ENCODE measurements around the gene EEPD1.

DNA sequence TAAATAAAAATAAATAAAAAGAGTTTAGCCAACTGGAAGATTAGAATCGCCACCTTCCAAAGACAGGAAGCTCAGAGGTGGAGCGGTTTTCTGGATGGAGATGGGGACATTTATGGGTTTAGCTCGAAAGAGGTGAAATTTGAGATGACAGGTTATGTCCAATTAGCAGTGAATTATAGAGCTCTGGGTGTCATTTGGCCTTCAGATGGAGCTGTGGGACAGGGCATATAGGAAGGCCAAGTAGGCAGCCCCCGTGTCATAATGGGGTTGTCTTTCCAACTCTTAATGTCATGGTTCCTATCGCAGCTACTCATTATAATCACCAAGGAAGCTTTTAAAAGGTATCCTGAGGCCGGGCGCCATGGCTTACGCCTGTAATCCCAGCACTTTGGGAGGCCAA lies 21.0 kb upstream of the EEPD1 start:
- TF ChIP-seq, protein P1, sequence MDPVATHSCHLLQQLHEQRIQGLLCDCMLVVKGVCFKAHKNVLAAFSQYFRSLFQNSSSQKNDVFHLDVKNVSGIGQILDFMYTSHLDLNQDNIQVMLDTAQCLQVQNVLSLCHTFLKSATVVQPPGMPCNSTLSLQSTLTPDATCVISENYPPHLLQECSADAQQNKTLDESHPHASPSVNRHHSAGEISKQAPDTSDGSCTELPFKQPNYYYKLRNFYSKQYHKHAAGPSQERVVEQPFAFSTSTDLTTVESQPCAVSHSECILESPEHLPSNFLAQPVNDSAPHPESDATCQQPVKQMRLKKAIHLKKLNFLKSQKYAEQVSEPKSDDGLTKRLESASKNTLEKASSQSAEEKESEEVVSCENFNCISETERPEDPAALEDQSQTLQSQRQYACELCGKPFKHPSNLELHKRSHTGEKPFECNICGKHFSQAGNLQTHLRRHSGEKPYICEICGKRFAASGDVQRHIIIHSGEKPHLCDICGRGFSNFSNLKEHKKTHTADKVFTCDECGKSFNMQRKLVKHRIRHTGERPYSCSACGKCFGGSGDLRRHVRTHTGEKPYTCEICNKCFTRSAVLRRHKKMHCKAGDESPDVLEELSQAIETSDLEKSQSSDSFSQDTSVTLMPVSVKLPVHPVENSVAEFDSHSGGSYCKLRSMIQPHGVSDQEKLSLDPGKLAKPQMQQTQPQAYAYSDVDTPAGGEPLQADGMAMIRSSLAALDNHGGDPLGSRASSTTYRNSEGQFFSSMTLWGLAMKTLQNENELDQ (tag by site-specific recombination; IDR thresholded peaks at IDR 0.05; ENCODE audit: low read depth): no peak
- TF ChIP-seq ZBTB20 (tag by site-specific recombination; IDR thresholded peaks at IDR 0.05) (no peak), ZNF184 (tag by site-specific recombination; IDR thresholded peaks at IDR 0.05) (no peak), ZNF324 (tag by site-specific recombination; IDR thresholded peaks at IDR 0.05) (no peak), ZBTB21 (tag by site-specific recombination; IDR thresholded peaks at IDR 0.05) (no peak)
- TF ChIP-seq, protein P2, sequence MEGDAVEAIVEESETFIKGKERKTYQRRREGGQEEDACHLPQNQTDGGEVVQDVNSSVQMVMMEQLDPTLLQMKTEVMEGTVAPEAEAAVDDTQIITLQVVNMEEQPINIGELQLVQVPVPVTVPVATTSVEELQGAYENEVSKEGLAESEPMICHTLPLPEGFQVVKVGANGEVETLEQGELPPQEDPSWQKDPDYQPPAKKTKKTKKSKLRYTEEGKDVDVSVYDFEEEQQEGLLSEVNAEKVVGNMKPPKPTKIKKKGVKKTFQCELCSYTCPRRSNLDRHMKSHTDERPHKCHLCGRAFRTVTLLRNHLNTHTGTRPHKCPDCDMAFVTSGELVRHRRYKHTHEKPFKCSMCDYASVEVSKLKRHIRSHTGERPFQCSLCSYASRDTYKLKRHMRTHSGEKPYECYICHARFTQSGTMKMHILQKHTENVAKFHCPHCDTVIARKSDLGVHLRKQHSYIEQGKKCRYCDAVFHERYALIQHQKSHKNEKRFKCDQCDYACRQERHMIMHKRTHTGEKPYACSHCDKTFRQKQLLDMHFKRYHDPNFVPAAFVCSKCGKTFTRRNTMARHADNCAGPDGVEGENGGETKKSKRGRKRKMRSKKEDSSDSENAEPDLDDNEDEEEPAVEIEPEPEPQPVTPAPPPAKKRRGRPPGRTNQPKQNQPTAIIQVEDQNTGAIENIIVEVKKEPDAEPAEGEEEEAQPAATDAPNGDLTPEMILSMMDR (tag by site-specific recombination; IDR thresholded peaks at IDR 0.05): no peak
- TF ChIP-seq, protein P3, sequence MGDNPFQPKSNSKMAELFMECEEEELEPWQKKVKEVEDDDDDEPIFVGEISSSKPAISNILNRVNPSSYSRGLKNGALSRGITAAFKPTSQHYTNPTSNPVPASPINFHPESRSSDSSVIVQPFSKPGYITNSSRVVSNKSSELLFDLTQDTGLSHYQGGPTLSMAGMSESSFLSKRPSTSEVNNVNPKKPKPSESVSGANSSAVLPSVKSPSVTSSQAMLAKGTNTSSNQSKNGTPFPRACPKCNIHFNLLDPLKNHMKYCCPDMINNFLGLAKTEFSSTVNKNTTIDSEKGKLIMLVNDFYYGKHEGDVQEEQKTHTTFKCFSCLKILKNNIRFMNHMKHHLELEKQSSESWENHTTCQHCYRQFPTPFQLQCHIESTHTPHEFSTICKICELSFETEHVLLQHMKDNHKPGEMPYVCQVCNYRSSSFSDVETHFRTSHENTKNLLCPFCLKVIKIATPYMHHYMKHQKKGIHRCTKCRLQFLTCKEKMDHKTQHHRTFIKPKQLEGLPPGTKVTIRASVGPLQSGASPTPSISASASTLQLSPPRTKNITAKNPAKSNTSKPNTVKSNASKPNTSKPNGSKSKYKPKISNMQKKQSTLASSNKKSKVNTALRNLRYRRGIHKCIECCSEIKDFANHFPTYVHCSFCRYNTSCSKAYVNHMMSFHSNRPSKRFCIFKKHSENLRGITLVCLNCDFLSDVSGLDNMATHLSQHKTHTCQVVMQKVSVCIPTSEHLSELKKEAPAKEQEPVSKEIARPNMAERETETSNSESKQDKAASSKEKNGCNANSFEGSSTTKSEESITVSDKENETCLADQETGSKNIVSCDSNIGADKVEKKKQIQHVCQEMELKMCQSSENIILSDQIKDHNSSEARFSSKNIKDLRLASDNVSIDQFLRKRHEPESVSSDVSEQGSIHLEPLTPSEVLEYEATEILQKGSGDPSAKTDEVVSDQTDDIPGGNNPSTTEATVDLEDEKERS (tag by site-specific recombination; IDR thresholded peaks at IDR 0.05): no peak
- TF ChIP-seq, protein P4, sequence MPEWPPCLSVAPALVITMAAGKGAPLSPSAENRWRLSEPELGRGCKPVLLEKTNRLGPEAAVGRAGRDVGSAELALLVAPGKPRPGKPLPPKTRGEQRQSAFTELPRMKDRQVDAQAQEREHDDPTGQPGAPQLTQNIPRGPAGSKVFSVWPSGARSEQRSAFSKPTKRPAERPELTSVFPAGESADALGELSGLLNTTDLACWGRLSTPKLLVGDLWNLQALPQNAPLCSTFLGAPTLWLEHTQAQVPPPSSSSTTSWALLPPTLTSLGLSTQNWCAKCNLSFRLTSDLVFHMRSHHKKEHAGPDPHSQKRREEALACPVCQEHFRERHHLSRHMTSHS (tag by site-specific recombination; IDR thresholded peaks at IDR 0.05): no peak
- TF ChIP-seq, protein P5, sequence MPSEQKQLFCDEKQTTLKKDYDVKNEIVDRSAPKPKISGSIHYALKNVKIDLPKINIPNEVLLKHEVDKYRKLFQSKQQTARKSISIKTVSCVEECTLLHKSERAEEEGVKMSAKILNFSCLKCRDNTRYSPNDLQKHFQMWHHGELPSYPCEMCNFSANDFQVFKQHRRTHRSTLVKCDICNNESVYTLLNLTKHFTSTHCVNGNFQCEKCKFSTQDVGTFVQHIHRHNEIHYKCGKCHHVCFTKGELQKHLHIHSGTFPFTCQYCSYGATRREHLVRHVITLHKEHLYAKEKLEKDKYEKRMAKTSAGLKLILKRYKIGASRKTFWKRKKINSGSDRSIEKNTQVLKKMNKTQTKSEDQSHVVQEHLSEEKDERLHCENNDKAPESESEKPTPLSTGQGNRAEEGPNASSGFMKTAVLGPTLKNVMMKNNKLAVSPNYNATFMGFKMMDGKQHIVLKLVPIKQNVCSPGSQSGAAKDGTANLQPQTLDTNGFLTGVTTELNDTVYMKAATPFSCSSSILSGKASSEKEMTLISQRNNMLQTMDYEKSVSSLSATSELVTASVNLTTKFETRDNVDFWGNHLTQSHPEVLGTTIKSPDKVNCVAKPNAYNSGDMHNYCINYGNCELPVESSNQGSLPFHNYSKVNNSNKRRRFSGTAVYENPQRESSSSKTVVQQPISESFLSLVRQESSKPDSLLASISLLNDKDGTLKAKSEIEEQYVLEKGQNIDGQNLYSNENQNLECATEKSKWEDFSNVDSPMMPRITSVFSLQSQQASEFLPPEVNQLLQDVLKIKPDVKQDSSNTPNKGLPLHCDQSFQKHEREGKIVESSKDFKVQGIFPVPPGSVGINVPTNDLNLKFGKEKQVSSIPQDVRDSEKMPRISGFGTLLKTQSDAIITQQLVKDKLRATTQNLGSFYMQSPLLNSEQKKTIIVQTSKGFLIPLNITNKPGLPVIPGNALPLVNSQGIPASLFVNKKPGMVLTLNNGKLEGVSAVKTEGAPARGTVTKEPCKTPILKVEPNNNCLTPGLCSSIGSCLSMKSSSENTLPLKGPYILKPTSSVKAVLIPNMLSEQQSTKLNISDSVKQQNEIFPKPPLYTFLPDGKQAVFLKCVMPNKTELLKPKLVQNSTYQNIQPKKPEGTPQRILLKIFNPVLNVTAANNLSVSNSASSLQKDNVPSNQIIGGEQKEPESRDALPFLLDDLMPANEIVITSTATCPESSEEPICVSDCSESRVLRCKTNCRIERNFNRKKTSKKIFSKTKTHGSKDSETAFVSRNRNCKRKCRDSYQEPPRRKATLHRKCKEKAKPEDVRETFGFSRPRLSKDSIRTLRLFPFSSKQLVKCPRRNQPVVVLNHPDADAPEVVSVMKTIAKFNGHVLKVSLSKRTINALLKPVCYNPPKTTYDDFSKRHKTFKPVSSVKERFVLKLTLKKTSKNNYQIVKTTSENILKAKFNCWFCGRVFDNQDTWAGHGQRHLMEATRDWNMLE (tag by site-specific recombination; conservative IDR thresholded peaks at IDR 0.05; ENCODE audit: low read depth): no peak
- TF ChIP-seq, protein P6, sequence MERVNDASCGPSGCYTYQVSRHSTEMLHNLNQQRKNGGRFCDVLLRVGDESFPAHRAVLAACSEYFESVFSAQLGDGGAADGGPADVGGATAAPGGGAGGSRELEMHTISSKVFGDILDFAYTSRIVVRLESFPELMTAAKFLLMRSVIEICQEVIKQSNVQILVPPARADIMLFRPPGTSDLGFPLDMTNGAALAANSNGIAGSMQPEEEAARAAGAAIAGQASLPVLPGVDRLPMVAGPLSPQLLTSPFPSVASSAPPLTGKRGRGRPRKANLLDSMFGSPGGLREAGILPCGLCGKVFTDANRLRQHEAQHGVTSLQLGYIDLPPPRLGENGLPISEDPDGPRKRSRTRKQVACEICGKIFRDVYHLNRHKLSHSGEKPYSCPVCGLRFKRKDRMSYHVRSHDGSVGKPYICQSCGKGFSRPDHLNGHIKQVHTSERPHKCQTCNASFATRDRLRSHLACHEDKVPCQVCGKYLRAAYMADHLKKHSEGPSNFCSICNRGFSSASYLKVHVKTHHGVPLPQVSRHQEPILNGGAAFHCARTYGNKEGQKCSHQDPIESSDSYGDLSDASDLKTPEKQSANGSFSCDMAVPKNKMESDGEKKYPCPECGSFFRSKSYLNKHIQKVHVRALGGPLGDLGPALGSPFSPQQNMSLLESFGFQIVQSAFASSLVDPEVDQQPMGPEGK (tag by site-specific recombination; IDR thresholded peaks at IDR 0.05): no peak
- TF ChIP-seq, protein P7, sequence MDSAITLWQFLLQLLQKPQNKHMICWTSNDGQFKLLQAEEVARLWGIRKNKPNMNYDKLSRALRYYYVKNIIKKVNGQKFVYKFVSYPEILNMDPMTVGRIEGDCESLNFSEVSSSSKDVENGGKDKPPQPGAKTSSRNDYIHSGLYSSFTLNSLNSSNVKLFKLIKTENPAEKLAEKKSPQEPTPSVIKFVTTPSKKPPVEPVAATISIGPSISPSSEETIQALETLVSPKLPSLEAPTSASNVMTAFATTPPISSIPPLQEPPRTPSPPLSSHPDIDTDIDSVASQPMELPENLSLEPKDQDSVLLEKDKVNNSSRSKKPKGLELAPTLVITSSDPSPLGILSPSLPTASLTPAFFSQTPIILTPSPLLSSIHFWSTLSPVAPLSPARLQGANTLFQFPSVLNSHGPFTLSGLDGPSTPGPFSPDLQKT (IDR thresholded peaks at IDR 0.05; ENCODE audit: borderline replicate concordance, low read depth, low read length): no peak
